GM19395 (cell line): ENCODE measurements around the gene NPLOC4.
"Not testable (repeated sequence)": the region's sequence is repeated elsewhere in the genome, so short reads cannot be mapped to it uniquely, and the experiment has no call there.

ENCODE experiments used
- ATAC-seq: cut with Tn5 transposase; IDR thresholded peaks from one replicate; pipeline ENCODE4 v1.9.1; 2021; ENCODE audit warnings: mild to moderate bottlenecking, moderate library complexity; ENCODE audit not compliant: unreplicated experiment

The NPLOC4 gene

DNA sequence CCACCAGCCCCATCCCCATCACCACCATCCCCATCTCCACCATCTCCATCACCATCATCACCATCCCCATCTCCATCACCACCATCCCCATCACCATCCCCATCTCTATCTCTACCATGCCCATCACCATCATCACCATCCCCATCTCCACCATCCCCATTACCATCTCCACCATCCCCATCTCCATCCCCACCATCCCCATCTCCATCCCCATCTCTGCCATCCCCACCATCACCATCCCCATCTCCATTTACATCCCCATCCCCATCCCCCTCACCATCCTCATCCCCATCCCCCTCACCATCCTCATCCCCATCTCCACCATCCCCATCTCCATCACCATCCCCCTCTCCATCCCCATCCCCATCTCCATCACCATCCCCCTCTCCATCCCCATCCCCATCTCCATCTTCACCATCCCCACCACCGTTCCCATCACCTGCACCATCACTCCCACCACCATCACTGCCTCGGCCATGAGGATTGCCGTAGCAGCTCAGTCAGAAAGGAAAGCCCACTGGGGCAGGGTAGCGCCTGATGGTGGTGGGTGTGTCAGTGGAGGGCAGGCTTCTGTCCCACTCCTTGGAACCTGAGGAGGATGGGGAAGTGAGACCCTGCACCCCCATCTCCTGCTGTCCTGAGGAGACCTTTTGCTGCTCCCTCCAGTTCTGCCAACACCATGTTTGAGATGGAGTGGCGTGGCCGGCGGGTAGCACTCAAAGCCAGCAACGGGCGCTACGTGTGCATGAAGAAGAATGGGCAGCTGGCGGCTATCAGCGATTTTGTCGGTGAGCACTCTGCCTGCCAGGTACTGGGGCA lies 101.2 kb downstream of the NPLOC4 start:
- no peak for ATAC-seq

DNA sequence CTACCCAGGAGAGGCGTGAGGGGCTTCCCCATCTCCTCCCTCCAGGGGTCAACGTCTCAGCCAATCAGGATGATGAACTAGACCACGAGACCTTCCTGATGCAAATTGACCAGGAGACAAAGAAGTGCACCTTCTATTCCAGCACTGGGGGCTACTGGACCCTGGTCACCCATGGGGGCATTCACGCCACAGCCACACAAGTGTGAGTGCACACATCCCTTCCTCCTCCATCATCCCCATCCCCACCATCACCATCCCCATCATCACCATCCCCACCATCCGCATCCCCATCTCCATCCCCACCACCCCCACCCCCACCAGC lies 101.9 kb downstream of the NPLOC4 start:
- no peak for ATAC-seq

DNA sequence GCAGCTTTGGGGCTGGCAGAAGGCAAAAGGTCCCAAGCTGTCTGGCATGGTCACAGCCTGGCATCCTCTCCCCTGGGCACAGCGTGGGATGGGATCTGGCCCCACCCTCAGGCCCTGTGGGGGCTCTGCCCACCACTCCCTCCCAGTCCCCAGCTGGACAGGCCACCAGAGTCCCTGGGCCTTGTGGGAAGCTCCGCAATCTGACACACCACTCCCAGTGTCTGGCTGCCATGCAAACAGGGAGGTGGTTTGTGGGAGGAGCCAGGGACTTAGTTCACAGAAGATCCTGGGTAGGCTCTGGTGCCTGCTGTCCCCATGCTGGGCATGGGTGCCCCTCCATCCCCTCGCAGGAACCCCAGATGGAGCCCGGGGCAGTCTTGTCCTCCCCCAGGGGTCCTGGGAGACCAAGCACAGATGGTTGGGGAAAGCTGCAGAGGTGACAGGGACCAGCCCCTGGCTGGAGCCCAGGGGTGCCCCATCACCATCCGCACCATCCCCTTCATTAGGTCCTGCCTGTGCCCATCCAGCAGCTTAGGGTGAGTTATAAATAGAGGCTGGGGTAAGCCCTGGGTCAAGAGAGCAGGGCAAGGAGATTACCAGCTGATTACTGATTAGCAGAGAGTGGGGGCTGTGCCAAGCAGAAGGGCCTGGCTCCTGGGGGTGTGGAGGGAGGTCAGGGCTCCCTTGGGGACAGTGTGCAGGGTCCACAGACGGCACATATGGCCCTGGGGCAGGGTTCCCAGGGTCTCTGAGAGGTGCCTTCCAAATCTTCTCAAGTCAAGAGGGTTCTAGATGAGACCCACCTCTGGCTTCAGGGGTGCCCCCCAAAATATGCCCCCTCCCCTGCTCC lies 102.5 kb downstream of the NPLOC4 start:
- no peak for ATAC-seq

DNA sequence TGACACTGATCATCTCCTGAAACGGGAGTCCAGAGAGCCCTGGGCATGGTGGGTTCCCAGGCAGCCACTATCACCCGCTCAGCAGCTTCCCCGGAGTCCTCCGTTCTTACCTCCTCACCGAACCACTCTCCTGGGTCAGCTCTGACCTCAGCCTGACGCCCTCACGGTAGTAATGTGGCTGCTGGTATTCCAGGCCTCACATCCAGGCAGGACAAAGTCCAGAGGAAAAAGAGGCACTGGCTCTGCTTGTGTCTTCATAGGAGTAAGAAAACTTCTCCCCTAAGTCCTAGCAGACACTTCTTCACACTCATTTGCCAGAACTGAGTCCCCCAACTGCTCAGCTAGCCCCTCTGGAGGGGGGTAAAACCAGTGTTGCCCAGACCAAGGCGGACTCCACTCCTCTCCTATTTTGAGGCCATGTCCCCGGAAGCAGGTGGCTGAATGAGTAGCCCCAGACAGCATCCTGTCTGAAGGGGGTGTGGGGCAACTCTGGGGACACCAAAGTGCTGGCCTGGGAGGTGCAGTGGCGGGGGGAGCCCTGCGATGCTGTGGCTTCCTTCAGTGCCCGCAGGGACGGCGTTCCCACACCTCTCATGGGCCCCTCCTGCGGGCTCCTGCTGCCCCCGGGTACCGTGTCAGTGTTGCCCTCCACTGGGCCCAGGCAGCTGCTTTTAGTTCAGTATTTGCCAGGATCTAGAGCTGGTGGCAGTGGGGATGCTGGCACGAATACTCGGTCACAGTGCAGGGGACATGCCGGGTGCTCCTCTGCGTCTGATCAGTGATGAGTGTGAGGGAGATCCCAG lies 103.4 kb downstream of the NPLOC4 start:
- no peak for ATAC-seq

DNA sequence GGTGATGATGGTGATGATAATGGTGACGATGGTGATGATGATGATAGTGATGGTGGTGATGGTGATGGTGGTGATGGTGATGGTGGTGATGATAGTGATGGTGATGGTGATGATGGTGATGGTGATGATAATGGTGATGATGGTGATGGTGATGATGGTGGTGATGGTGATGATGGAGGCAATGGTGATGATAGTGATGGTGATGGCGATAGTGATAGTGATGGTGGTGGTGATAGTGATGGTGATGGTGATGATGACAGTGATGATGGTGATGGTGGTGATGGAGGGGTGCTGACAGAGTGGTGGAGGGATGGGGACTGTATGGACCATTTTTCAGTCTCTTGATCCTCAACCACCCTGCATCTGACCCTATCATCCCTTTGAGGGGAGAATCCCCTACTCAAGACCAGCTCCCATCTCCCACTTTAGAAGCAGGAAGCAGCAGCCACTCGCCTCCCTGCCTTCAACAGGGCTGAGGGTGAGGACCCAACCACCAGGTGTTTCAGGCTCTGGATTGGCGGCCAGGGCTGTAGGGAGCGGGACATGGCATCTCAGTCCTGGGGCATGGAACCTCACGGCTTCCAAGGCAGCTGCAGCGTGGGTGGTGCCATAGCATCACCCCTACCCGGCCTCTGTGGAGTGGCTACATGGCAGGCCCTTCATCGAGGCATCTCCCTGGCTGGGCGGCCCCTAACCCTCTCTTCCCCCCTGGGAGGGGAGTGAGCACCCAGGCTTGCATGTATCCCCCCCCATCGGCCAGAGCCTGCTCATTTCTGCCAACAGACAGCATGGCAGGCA lies 104.2 kb downstream of the NPLOC4 start:
- ATAC-seq, result no peak

DNA sequence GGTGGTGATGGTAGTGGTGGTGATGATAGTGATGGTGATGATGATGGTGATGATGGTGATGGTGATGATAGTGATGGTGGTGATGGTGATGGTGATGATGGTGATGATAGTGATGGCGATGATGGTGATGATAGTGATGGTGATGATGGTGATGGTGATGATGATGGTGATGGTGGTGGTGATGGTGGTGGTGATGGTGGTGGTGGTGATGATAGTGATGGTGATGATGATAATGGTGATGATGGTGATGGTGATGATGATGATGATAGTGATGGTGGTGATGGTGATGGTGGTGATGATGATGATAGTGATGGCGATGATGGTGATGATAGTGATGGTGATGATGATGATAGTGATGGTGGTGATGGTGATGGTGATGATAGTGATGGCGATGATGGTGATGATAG lies 104.9 kb downstream of the NPLOC4 start:
- ATAC-seq, result not testable (repeated sequence)

DNA sequence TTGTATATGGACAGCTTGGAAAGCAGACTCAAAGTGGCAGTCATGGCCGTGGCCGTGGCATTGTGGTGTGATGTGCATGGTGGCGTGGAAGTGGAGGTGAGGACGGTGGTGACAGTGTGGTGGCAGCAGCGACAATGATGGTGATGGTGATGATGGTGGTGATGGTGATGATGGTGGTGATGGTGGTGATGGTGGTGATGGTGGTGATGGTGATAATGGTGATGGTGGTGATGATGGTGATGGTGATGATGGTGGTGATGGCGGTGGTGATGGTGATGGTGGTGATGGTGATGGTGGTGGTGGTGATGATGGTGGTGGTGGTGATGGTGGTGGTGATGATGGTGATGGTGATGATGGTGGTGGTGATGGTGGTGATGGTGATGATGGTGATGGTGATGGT lies 105.9 kb downstream of the NPLOC4 start:
- ATAC-seq, result not testable (repeated sequence)

DNA sequence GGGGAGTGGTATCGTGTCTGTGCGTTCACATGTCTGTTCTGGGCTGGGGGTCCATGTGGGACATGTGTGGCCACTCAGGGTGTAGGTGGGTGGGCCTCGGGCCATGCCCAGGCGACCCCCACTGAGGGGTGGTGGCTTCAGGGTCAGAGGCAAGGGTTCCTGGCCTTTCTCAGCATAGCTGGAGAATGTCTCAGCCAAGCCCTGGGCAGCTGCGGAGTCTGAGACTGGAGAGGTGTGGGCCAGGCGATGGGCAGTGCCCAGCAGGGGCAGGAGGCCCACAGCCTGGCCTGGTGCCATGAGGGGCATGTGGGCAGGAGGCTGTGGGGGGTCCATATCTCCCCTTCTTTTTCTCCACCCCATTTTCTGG lies 107.5 kb downstream of the NPLOC4 start:
- no peak for ATAC-seq

DNA sequence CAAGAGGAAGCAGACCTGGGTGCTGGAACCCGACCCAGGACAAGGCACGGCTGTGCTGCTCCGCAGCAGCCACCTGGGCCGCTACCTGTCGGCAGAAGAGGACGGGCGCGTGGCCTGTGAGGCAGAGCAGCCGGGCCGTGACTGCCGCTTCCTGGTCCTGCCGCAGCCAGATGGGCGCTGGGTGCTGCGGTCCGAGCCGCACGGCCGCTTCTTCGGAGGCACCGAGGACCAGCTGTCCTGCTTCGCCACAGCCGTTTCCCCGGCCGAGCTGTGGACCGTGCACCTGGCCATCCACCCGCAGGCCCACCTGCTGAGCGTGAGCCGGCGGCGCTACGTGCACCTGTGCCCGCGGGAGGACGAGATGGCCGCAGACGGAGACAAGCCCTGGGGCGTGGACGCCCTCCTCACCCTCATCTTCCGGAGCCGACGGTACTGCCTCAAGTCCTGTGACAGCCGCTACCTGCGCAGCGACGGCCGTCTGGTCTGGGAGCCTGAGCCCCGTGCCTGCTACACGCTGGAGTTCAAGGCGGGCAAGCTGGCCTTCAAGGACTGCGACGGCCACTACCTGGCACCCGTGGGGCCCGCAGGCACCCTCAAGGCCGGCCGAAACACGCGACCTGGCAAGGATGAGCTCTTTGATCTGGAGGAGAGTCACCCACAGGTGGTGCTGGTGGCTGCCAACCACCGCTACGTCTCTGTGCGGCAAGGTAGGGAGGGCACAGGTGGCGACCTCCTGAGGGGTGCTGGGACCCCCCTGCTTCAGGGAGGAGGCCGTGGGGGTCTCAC lies 108.1 kb downstream of the NPLOC4 start:
- ATAC-seq, result no peak

DNA sequence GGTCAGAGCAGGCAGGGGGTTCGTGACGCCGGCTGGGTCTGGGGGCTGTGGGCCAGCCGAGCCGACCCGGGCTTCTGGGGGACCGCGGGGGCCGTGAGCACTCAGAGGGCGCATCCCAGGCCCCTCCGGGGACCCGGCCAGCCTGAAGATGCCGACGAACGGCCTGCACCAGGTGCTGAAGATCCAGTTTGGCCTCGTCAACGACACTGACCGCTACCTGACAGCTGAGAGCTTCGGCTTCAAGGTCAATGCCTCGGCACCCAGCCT lies 108.6 kb downstream of the NPLOC4 start:
- no peak for ATAC-seq

DNA sequence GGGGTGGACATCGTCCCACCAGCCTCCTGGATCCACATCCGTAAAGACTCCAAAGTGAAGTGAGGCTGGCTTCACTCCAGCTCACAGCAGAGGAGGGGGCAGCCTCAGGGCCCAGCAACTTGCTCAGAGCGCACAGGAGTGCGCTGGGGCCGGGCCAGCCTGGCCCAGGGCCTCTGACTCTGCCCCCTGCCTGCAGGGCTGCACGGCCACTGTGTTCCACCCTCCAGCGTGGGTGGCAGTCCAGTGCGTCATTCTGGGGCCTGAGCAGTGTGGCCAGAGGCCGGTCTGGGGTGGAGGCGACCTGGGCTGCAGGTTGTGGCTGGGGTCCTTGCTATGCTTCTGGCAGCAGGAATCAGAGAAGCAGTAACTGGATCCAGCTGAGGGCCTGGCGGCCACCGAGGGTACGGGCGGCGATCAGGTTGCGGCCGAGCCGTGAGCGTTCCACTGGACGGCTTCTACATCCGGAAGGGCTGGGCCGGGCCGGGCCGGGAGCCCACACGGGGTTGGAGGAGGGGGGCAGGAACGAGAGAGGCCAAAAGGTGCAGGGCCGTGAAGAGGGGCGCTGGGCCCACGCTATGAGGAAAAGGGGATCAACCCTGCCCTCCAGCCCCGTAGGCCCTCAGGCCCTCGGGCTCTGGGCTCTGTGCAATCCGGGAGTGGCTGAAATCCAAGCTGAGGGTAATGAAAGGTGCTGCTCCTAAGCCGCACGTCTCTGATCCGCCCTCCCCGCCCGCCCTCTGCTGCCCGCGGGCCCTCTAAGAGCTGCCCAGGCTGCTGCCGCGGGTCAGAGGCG lies 109.1 kb downstream of the NPLOC4 start, which contains the start of gene FSCN2:
Gene FSCN2 (plus strand): TSS at position 787 of the 793 bp plus-strand sequence. CDS start 155 bp downstream, outside the sequence.
- ATAC-seq, result no peak

DNA sequence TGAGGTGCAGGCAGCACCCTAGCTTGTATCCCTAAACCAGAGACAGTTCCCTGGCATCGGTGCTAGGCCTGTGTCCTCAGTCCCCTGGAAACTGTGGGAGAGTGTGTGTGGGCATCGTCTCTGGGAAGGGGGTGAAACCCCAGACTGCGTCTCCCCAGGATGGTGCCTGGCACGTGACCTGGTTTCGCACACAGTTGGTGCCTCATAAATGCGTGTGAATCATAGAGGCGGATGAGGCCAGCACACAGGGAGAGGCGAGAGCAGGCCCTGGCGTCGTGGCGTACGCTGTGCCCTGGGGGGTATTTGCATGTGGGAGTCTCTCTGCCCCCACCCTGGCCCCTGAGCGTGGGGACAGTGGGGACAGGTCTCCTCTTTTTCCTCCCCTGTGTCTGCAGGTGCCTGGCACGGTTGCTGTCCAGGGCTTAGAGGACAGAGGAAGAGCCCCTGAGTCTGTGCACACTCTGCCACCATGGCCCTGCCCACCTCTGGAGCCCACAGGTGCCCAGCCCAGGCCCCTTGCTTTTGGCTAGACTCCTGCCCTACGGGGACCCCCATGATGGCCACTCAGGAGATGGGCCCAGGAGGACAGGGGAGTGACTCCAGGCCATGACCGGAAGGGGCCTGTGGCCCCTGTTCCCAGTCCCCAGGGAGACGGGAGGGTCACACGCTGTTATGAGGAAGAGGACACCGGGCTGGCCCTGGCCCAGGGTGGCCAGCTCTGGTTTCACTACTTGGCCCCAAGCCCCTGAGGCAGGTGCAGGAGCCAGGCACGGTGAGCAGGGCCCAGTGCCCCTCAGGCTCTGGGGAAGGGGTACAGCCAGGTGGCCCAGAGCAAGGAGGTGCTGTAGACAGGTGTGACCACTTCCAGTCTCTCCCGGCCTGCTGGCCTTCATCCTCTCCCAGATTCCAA lies 110.0 kb downstream of the NPLOC4 start:
- ATAC-seq, result no peak

DNA sequence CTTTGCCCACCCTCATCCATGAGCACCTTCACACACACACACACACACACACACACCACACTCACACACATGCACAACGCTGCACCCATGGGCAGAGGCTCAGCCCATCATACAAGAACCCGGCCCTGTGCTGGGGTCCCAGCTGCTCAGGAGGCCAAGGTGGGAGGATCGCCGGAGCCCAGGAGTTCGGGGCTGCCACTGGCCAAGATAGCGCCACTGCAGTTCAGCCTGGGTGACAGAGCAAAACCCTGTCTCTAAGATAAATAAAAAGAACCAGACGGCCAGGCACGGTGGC lies 112.1 kb downstream of the NPLOC4 start:
- no peak for ATAC-seq

DNA sequence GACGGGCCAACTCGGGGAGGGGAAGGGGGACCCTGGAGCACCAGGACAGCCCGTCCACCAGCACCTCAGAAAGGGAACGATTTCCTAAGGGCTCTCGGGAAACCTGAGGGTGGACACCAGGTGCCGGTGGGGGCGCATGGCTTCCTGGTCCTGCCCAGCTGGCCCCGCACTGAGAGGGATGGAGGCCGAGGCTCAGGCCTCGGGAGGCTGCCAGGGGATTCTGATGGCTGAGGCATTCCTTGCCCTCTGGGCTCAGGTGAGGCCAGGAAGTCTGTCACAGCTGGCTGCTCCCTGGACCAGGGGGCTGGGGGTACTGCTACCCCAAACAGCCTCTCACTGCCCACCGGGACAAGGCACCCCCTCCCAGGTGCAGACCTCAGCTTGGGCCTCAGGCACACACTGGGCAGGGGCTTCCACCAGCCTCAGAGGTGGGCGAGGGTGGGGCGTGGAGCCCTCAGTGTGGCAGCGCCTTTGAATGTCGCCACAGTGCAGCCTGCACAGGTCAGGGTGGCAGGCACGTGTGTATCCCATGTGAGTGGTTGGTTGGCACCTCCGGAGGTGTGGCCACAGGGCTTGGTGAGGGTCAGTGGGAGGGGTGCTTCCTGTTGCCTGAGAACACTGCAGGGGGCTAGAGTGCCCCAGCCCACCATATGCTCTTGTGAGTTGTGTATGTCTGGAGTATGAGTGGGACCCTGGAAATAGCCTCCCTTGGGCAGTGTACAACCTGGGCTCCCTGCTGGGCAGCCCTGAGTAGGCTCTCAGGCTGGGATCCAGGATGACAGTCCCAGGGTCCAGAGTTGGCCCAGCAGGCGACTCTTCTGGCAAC lies 112.7 kb downstream of the NPLOC4 start:
- ATAC-seq, result no peak

DNA sequence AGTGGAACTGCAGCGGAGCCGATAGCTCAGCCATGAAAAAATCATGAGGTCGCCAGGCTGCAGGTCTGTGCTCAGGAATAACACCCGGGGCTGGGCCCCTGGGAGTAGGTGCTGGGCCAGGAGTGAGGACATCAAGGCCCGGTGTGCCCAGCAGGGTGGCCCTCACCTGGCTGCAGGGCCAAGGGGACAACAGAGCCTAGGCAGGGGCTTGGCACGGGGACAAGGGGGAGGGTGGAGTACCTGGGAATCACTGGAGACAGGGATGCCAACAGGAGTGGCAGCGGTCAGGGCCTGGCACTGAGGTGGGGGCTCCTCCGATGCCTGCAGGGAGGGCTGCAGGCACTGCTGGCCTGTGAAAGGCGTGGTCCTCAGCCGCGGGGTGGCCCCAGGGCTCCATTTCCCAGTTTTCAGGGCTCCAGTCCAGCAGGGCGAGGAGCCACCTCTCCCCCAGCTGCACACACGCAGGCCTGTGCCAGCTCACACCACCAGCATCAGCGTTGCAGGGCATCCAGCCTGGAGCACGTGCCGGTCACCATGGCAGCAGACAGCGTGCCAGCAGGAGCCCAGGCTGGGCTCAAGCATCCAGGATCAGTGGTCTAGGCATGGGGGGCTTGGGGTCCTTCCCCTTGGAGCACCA lies 113.4 kb downstream of the NPLOC4 start:
- no peak for ATAC-seq

DNA sequence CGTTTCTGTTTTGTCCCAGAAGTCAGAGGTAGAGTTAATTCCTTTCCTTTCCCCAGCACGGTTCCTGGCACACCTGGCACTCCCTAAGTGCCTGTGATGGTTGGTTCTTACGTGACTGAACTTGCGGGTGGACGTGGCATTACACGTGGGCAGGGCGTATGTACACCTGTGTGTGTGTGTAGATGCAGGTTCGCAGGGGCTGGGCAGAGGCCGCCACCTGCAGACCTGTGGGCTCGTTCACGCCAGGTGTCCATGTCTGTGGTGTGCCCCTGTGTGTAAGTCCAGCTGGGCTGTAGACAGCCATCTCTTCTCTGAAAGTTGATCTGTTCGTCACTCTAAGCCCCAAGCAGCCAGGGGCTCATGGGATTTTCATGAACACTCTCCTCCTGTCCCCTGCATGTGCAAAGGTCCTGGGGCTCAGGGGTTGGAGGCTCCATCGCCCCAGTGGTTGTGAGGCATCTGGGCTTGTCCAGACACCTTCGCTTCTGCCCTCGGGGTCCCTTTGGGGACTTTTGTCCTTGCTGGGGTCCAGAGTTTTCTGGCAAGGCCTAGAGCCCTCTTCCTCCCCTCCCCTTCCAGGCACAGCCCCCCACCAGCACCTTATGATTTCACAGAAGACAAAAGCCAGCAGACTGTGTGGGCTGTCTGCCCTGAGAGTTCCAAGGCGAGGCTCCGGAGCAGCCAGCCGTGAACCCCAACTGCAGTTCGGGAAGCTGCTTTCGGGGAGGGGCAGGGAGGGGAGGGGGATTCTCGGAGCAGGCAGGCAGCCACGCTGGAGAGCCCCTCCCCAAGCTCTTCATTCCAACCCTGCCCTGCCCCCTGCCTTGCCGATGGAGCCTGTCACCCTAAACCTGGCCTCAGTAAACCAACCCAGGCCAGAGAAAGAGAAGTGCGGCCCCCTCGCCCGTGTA lies 114.2 kb downstream of the NPLOC4 start:
- no peak for ATAC-seq
